Glomerular visceral epithelial cell (primary cell): ENCODE data around the gene PIK3AP1.

Experiments
- DNase-seq: peaks from one replicate; pipeline ENCODE4 v3.0.0-alpha.2; 2016; ENCODE audit errors: extremely low spot score

PIK3AP1 gene

GRCh38 chr10:96672481-96673175 lies 47.7 kb downstream of the PIK3AP1 start:
- DNase-seq = no peak

- DNase-seq = no peak
These were observed 49.0 kb downstream of the PIK3AP1 start for GRCh38 chr10:96671211-96671890.

GRCh38 chr10:96670786-96671185 lies 49.5 kb downstream of the PIK3AP1 start:
- DNase-seq = no peak

GRCh38 chr10:96667401-96667800 lies 52.9 kb downstream of the PIK3AP1 start:
- DNase-seq = no peak

GRCh38 chr10:96666741-96667140 lies 53.6 kb downstream of the PIK3AP1 start:
- no peak for DNase-seq

GRCh38 chr10:96665306-96665705 lies 55.0 kb downstream of the PIK3AP1 start:
- peak; percentile 9 for DNase-seq

GRCh38 chr10:96664563-96664962 lies 55.8 kb downstream of the PIK3AP1 start:
- DNase-seq = no peak

- DNase-seq = no peak
These were observed 56.5 kb downstream of the PIK3AP1 start for GRCh38 chr10:96663797-96664196.

GRCh38 chr10:96661632-96662031 lies 58.7 kb downstream of the PIK3AP1 start:
- no peak for DNase-seq

GRCh38 chr10:96660297-96660696 lies 60.0 kb downstream of the PIK3AP1 start:
- no peak for DNase-seq

GRCh38 chr10:96658844-96659243 lies 61.5 kb downstream of the PIK3AP1 start:
- no peak for DNase-seq

GRCh38 chr10:96657385-96657784 lies 62.9 kb downstream of the PIK3AP1 start:
- no peak for DNase-seq

- no peak for DNase-seq
These were observed 63.5 kb downstream of the PIK3AP1 start for GRCh38 chr10:96656839-96657238.

- no peak for DNase-seq
These were observed 64.1 kb downstream of the PIK3AP1 start for GRCh38 chr10:96656198-96656577.

GRCh38 chr10:96655461-96656197 lies 64.7 kb downstream of the PIK3AP1 start:
- no peak for DNase-seq

GRCh38 chr10:96651998-96652431 lies 68.3 kb downstream of the PIK3AP1 start:
- no peak for DNase-seq

GRCh38 chr10:96650958-96651357 lies 69.4 kb downstream of the PIK3AP1 start:
- no peak for DNase-seq

- no peak for DNase-seq
These were observed 72.0 kb downstream of the PIK3AP1 start for GRCh38 chr10:96648297-96648696.

GRCh38 chr10:96647466-96647865 lies 72.8 kb downstream of the PIK3AP1 start:
- DNase-seq = no peak

GRCh38 chr10:96646751-96647166 lies 73.6 kb downstream of the PIK3AP1 start:
- no peak for DNase-seq

- DNase-seq = no peak
These were observed 74.0 kb downstream of the PIK3AP1 start for GRCh38 chr10:96646301-96646700.

GRCh38 chr10:96645191-96645721 lies 75.1 kb downstream of the PIK3AP1 start:
- DNase-seq = no peak
